ENCODE measurements around the gene JCHAIN. TPM values are rescaled to one million over a fixed set of nuclear protein-coding genes. Genes with fewer than 3 reads are reported as not detected.
"Not testable (repeated sequence)": the region's sequence is repeated elsewhere in the genome, so short reads cannot be mapped to it uniquely, and the experiment has no call there.

Gene JCHAIN
- total RNA-seq, 1 experiment from 2014 or later, result not detected

GRCh38 chr4:70687392-70687791, 21.1 kb upstream of the JCHAIN start:
- ChIA-PET POLR2A (interaction anchor here (0.6 to 7.8 kb wide), 9 partner anchors 10 to 306 kb away, joined by 3 to 278 read pairs (median 5); partner anchors contain the start of gene DCK), CTCF (interaction anchor here (0.6 to 3.7 kb wide), 16 partner anchors 10 to 820 kb away, joined by 3 to 26 read pairs (median 4); no protein-coding TSS in a partner anchor)
- H3K27ac Mint-ChIP-seq (ENCODE audit: low read depth, unreplicated experiment), result peak overlapping the region; percentile 96
- no peaks in the 10 kb centered on the region for H3K9me3 Mint-ChIP-seq (ENCODE audit: unreplicated experiment)
- TF ChIP-seq CTCF (IDR thresholded peaks at IDR 0.05; ENCODE audit: unreplicated experiment), result no peak
- H3K36me3 Mint-ChIP-seq (ENCODE audit: insufficient read depth, unreplicated experiment), result peaks cover 38% of the 10 kb centered on the region
- H3K4me3 Mint-ChIP-seq (ENCODE audit: unreplicated experiment), result peak overlapping the region; percentile 98
- intact Hi-C loops (cut with micrococcal nuclease), result loop anchor here (5.0 kb wide), 2 partner anchors 35 to 305 kb away; partner anchors contain the start of gene DCK
- BruUV-seq (replicated peaks), result no TSS peak
- DNase-seq (ENCODE audit: unreplicated experiment), result peak; percentile 9
- no peaks in the 10 kb centered on the region for H3K27me3 Mint-ChIP-seq (ENCODE audit: insufficient read depth, unreplicated experiment)
- H3K4me1 Mint-ChIP-seq (ENCODE audit: insufficient read depth, unreplicated experiment), result peaks cover 19% of the 10 kb centered on the region

- H3K27ac Mint-ChIP-seq (ENCODE audit: low read depth, unreplicated experiment); H3K27me3 Mint-ChIP-seq (ENCODE audit: insufficient read depth, unreplicated experiment); BruUV-seq (replicated peaks); POLR2A ChIA-PET; intact Hi-C loops (cut with micrococcal nuclease); H3K9me3 Mint-ChIP-seq (ENCODE audit: unreplicated experiment); H3K4me3 Mint-ChIP-seq (ENCODE audit: unreplicated experiment); H3K36me3 Mint-ChIP-seq (ENCODE audit: insufficient read depth, unreplicated experiment); DNase-seq (ENCODE audit: unreplicated experiment); H3K4me1 Mint-ChIP-seq (ENCODE audit: insufficient read depth, unreplicated experiment): not testable (repeated sequence)
- CTCF ChIA-PET, result interaction anchor here (0.6 to 2.2 kb wide), 2 partner anchors 30 to 78 kb away, joined by 3 to 11 read pairs; no protein-coding TSS in a partner anchor
Observed at GRCh38 chr4:70682142-70682541, 15.8 kb upstream of the JCHAIN start.

GRCh38 chr4:70681704-70682103, 15.4 kb upstream of the JCHAIN start:
- no peak for DNase-seq (ENCODE audit: unreplicated experiment)
- Mint-ChIP-seq H3K36me3 (ENCODE audit: insufficient read depth, unreplicated experiment) (no peaks in the 10 kb centered on the region), H3K27me3 (ENCODE audit: insufficient read depth, unreplicated experiment) (no peaks in the 10 kb centered on the region), H3K9me3 (ENCODE audit: unreplicated experiment) (no peaks in the 10 kb centered on the region), H3K27ac (ENCODE audit: low read depth, unreplicated experiment) (no peak overlapping the region), H3K4me1 (ENCODE audit: insufficient read depth, unreplicated experiment) (no peaks in the 10 kb centered on the region), H3K4me3 (ENCODE audit: unreplicated experiment) (no peak overlapping the region)
- TF ChIP-seq CTCF (IDR thresholded peaks at IDR 0.05; ENCODE audit: unreplicated experiment), result no peak
- POLR2A ChIA-PET, result no interaction called here
- BruUV-seq (replicated peaks), result no TSS peak
- CTCF ChIA-PET, result interaction anchor here (0.6 to 2.2 kb wide), 4 partner anchors 29 to 79 kb away, joined by 3 to 11 read pairs (median 4); no protein-coding TSS in a partner anchor
- intact Hi-C loops (cut with micrococcal nuclease), result no loop called here

- no peak overlapping the region for H3K27ac Mint-ChIP-seq (ENCODE audit: low read depth, unreplicated experiment)
- no TSS peak for BruUV-seq (replicated peaks)
- DNase-seq (ENCODE audit: unreplicated experiment), result no peak
- no peaks in the 10 kb centered on the region for H3K4me1 Mint-ChIP-seq (ENCODE audit: insufficient read depth, unreplicated experiment)
- POLR2A ChIA-PET, result interaction anchor here (1.0 kb wide), 1 partner anchor 26 kb away, joined by 3 read pairs; no protein-coding TSS in a partner anchor
- H3K36me3 Mint-ChIP-seq (ENCODE audit: insufficient read depth, unreplicated experiment), result no peaks in the 10 kb centered on the region
- H3K9me3 Mint-ChIP-seq (ENCODE audit: unreplicated experiment), result no peaks in the 10 kb centered on the region
- TF ChIP-seq CTCF (IDR thresholded peaks at IDR 0.05; ENCODE audit: unreplicated experiment), result no peak
- no peak overlapping the region for H3K4me3 Mint-ChIP-seq (ENCODE audit: unreplicated experiment)
- CTCF ChIA-PET, result interaction anchor here (0.9 to 2.2 kb wide), 3 partner anchors 29 to 67 kb away, joined by 3 to 11 read pairs (median 5); no protein-coding TSS in a partner anchor
- intact Hi-C loops (cut with micrococcal nuclease), result no loop called here
- no peaks in the 10 kb centered on the region for H3K27me3 Mint-ChIP-seq (ENCODE audit: insufficient read depth, unreplicated experiment)
Observed at GRCh38 chr4:70680934-70681333, 14.6 kb upstream of the JCHAIN start.
